ENCODE results near the gene NFIX. TPM values are rescaled to one million over a fixed set of nuclear protein-coding genes. Genes with fewer than 3 reads are reported as not detected.
"Not testable (repeated sequence)": the region's sequence is repeated elsewhere in the genome, so short reads cannot be mapped to it uniquely, and the experiment has no call there.

NFIX gene
- total RNA-seq, 1 donor from 2014 or later = 76.5 TPM

- intact Hi-C loops (cut with DNase I) = loop anchor here (5.0 kb wide), 1 partner anchor 156 kb away; the partner anchor contains the start of gene JUNB
- peaks cover 14 to 27% of the 10 kb centered on the region in 2 donors for H3K4me1 ChIP-seq
- H3K4me3 ChIP-seq = no peak overlapping the region
- DNase-seq (ENCODE audit: low spot score in 2 of 2) = no peak
- no peak for TF ChIP-seq CTCF (IDR thresholded peaks at IDR 0.05)
- H3K36me3 ChIP-seq = peaks cover 69 to 72% of the 10 kb centered on the region in 2 donors
- H3K9me3 ChIP-seq = no peaks in the 10 kb centered on the region
- H3K27ac ChIP-seq = peak overlapping the region in 1 of 2 donors; percentile 31
- no peaks in the 10 kb centered on the region for H3K27me3 ChIP-seq
These were observed 47.3 kb upstream of the NFIX start for GRCh38 chr19:12947702-12948611.

GRCh38 chr19:12948612-12949362, 46.5 kb upstream of the NFIX start:
- DNase-seq (ENCODE audit: low spot score in 2 of 2) = no peak
- intact Hi-C loops (cut with DNase I) = loop anchor here (5.0 kb wide), 1 partner anchor 156 kb away; the partner anchor contains the start of gene JUNB
- no peak for TF ChIP-seq CTCF (IDR thresholded peaks at IDR 0.05)
- Histone ChIP-seq H3K27me3 (no peaks in the 10 kb centered on the region), H3K27ac (peak overlapping the region in 1 of 2 donors; percentile 31), H3K36me3 (peaks cover 68 to 71% of the 10 kb centered on the region in 2 donors), H3K4me3 (no peak overlapping the region), H3K4me1 (peaks cover 20 to 30% of the 10 kb centered on the region in 2 donors), H3K9me3 (no peaks in the 10 kb centered on the region)

DNA sequence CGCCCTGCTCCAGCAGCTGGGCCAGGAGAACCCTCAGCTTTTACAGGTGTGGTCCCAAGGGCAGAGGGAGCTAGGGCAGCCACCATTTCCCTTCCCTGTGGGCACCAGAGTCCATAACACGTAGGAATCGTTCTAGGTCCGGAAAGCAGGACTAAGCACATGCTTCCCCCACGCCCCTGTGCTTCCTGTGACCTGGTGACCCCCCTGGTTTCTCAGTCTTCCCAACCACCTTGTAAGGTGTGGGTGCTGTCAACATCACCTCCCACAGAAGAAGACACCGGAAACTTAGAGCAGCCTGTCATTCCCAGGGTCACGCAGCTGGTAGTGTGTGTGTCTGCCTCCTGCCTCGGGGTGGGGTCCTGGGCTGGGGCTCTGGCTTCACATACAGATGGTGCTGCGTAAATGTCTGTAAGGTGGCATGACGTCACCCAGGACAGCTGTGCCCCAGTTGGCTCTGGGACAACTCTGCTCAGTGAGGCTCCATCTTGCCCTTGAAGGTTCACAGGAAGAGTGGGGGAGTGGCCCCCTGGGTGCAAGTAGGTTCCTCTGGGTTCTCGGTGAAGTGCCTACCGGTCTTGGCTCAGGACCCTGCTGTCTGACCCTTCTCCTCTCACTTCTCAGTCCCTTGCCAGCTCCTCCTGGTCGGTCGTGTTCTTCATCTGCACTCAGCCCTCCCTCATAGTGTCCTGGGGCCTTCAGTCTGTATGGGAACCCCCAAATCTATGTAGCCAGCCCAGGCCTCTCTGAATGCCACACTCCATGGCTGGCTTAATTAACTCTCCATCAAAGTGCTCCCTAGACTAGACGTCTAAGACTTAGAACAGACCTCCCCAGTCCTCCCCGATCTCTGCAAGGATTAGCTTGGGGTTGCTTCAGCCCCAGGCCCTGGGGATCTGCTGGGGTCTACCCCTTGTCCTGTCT, 45.7 kb upstream of the NFIX start:
- Histone ChIP-seq H3K4me3 (no peak overlapping the region), H3K27me3 (no peaks in the 10 kb centered on the region), H3K9me3 (no peaks in the 10 kb centered on the region), H3K4me1 (peaks cover 23 to 30% of the 10 kb centered on the region in 2 donors), H3K36me3 (peaks cover 67 to 71% of the 10 kb centered on the region in 2 donors), H3K27ac (no peak overlapping the region)
- intact Hi-C loops (cut with DNase I) = loop anchor here (5.0 kb wide), 1 partner anchor 157 kb away; the partner anchor contains the start of gene JUNB
- TF ChIP-seq CTCF (IDR thresholded peaks at IDR 0.05) = no peak
- no peak for DNase-seq (ENCODE audit: low spot score in 2 of 2)

DNA sequence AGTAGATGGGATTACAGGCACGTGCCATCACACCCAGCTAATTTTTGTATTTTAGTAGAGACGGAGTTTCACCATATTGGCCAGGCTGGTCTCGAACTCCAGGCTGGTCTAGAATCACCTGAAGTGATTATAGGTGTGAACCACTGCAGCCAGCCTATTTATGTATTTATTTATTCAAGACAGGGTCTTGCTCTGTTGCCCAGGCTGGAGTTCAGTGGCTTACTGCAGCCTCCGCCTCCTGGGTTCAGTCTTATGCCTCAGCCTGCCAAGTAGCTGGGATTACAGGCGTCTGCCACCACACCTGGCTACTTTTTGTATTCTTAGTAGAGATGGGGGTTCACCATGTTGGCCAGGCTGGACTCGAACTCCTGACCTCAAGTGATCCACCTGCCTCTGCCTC, 43.2 kb upstream of the NFIX start:
- H3K27me3 ChIP-seq; DNase-seq (ENCODE audit: low spot score in 2 of 2); H3K9me3 ChIP-seq; intact Hi-C loops (cut with DNase I); H3K4me3 ChIP-seq: not testable (repeated sequence)
- Histone ChIP-seq H3K27ac (peak overlapping the region; percentile 93 to 95), H3K4me1 (peaks cover 22 to 28% of the 10 kb centered on the region in 2 donors), H3K36me3 (peaks cover 65 to 69% of the 10 kb centered on the region in 2 donors)

DNA sequence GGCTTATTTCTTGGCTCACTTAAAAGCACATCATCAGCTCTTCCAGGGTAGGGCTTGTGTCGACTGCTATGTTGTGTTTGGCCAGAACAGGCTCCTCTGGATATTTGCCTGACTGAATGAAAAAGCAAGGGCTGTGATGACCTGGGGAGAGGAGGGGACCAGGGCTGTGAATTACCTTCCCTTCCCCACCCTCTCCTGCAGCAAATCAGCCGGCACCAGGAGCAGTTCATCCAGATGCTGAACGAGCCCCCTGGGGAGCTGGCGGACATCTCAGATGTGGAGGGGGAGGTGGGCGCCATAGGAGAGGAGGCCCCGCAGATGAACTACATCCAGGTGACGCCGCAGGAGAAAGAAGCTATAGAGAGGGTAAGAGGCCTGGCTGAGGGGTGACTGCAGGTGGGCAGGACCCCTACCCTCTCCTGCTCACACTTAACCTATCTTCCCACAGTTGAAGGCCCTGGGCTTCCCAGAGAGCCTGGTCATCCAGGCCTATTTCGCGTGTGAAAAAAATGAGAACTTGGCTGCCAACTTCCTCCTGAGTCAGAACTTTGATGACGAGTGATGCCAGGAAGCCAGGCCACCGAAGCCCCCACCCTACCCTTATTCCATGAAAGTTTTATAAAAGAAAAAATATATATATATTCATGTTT, 42.7 kb upstream of the NFIX start:
- H3K9me3 ChIP-seq = no peaks in the 10 kb centered on the region
- H3K4me3 ChIP-seq = peak overlapping the region in 1 of 2 donors; percentile 23
- H3K27ac ChIP-seq = peak overlapping the region; percentile 93 to 95
- H3K4me1 ChIP-seq = peaks cover 22 to 31% of the 10 kb centered on the region in 2 donors
- H3K27me3 ChIP-seq = no peaks in the 10 kb centered on the region
- no peak for TF ChIP-seq CTCF (IDR thresholded peaks at IDR 0.05)
- intact Hi-C loops (cut with DNase I) = no loop called here
- peaks cover 63 to 69% of the 10 kb centered on the region in 2 donors for H3K36me3 ChIP-seq
- DNase-seq (ENCODE audit: low spot score in 2 of 2) = peak in 1 of 2 donors; percentile 85
